ENCODE results near the gene PLXNA2.

DNA sequence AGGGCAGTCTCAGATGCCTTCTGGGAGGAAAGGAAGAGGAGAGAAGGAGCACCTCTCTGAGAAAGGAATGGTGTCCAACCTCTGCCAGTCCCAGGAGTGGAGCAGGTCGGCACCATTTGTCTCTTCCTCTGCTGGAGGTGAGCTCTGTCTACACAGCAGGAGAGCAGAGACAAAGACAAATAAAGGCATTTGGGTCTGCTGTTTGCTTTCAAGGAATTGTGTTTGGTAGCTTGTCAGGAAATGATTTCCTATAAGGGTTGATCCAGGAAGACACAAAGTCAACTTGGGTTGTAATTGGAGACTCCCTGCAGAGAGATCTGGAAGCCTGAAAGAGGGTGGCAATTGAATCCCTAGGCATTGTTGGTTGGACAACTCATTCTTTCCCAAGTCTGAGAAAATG, 34.5 kb upstream of the PLXNA2 start:
- no peak for TF ChIP-seq EZH2 (IDR thresholded peaks at IDR 0.05; ENCODE audit: borderline replicate concordance, low read depth, low read length, severe bottlenecking)
- TF ChIP-seq, protein P1, sequence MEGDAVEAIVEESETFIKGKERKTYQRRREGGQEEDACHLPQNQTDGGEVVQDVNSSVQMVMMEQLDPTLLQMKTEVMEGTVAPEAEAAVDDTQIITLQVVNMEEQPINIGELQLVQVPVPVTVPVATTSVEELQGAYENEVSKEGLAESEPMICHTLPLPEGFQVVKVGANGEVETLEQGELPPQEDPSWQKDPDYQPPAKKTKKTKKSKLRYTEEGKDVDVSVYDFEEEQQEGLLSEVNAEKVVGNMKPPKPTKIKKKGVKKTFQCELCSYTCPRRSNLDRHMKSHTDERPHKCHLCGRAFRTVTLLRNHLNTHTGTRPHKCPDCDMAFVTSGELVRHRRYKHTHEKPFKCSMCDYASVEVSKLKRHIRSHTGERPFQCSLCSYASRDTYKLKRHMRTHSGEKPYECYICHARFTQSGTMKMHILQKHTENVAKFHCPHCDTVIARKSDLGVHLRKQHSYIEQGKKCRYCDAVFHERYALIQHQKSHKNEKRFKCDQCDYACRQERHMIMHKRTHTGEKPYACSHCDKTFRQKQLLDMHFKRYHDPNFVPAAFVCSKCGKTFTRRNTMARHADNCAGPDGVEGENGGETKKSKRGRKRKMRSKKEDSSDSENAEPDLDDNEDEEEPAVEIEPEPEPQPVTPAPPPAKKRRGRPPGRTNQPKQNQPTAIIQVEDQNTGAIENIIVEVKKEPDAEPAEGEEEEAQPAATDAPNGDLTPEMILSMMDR (IDR thresholded peaks at IDR 0.05; ENCODE audit: borderline replicate concordance, extremely low read depth, low read length, poor library complexity, severe bottlenecking): no peak
